Measurements from ENCODE around the gene TASOR.

Gene TASOR

DNA sequence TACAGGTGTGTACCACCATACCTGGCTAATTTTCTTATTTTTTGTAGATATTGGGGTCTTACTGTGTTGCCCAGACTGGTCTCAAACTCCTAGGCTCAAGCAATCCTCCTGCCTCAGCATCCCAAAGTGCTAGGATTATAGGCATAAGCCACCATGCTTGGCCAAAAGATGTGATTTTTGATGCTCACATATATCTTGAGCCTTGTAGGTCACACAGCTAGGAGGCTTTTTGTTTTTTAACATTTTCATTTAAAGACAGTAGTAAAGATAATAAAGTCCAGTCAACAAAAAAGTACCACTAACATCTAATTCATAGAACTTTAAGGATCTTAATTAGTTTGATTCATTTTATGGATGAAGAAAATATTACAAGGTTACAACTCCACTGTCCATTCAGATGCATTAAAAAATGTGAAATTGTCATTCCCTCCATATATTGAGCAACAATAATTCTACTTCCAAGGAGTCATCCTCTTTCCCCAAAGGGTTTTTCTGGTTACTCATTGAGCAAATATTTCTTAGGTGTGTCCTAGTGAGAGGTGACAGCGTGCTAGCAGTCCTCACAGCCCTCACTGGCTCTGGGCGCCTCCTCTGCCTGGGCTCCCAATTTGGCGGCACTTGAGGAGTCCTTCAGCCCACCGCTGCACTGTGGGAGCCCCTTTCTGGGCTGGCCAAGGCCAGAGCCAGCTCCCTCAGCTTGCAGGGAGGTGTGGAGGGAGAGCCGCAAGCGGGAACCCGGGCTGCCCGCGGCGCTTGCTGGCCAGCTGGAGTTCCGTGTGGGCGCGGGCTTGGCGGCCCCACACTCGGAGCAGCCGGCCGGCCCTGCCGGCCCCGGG, 8.3 kb upstream of the TASOR start:
- Histone ChIP-seq H3K27me3 (ENCODE audit: control insufficient read depth in 3 of 3, insufficient read depth in 3 of 3, low read depth in 1 of 3, low read length in 3 of 3) (peaks cover 0 to 3% (median 0%) of the 10 kb centered on the region in 3 experiments), H2BK120ac (ENCODE audit: low read depth, low read length) (no peak overlapping the region), H2AK5ac (ENCODE audit: low read depth, low read length) (no peak overlapping the region), H3K9ac (ENCODE audit: low read depth, low read length, poor library complexity) (no peak overlapping the region), H3K18ac (ENCODE audit: low read length) (no peak overlapping the region), H3K79me1 (ENCODE audit: low read depth, low read length) (no peaks in the 10 kb centered on the region), H3K23ac (ENCODE audit: low read depth, low read length, poor library complexity) (no peak overlapping the region), H3K36me3 (replicated peaks in 1 of 2; ENCODE audit: control insufficient read depth in 2 of 2, insufficient read depth in 2 of 2, low read length in 2 of 2) (no peaks in the 10 kb centered on the region), H3K27ac (replicated peaks; ENCODE audit: low read length) (no peak overlapping the region), H2BK5ac (ENCODE audit: low read length) (no peak overlapping the region), H2AFZ (ENCODE audit: low read length) (no peak overlapping the region), H2BK15ac (ENCODE audit: low read length) (no peak overlapping the region), H3K4me3 (ENCODE audit: low read length in 2 of 2) (no peak overlapping the region), H4K91ac (ENCODE audit: low read depth, low read length, poor library complexity) (no peak overlapping the region), H2BK12ac (ENCODE audit: low read length) (no peak overlapping the region), H3K4me1 (ENCODE audit: control insufficient read depth in 2 of 2, insufficient read depth in 1 of 2, low read depth in 1 of 2, low read length in 2 of 2) (no peaks in the 10 kb centered on the region), H3K4ac (ENCODE audit: low read length) (no peak overlapping the region), H4K8ac (ENCODE audit: low read depth, low read length) (no peak overlapping the region), H3K9me3 (replicated peaks in 1 of 2; ENCODE audit: control insufficient read depth in 2 of 2, insufficient read depth in 1 of 2, low read depth in 1 of 2, low read length in 2 of 2) (no peaks in the 10 kb centered on the region), H3K4me2 (ENCODE audit: insufficient read depth, low read length, poor library complexity, severe bottlenecking) (no peak overlapping the region), H3K14ac (ENCODE audit: low read length) (no peak overlapping the region)
- no CpG with 5 or more reads among the region's 19 CpGs for WGBS, 2 donors (ENCODE audit: extremely low coverage in 2 of 2, insufficient read length in 2 of 2, insufficient replicate concordance in 1 of 2)
- no peak for DNase-seq (ENCODE audit: low spot score)

DNA sequence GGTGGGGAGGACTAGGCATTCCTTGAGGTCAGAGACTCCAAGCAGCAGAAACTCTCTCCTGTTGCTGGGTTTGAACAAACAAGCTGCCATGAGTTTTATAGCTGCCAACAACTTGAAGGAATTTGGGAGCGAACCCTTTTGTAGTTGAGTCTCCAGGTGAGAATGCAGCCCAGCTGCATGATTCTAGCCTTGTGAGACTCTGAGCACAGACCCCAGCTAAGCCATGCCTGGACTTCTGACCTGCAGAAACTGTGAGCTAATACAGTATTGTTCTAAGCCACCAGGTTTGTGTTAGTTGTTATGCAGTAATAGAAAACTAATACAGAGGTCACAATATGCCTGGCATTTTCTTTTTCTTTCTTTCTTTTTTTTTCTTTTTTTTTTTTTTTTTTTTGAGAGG, 6.2 kb upstream of the TASOR start:
- Histone ChIP-seq H3K4me3 (ENCODE audit: low read length in 2 of 2) (no peak overlapping the region), H4K91ac (ENCODE audit: low read depth, low read length, poor library complexity) (no peak overlapping the region), H2BK5ac (ENCODE audit: low read length) (no peak overlapping the region), H3K18ac (ENCODE audit: low read length) (no peak overlapping the region), H3K9me3 (replicated peaks in 1 of 2; ENCODE audit: control insufficient read depth in 2 of 2, insufficient read depth in 1 of 2, low read depth in 1 of 2, low read length in 2 of 2) (peaks cover under 1 to 4% of the 10 kb centered on the region in 2 donors), H2AFZ (ENCODE audit: low read length) (no peak overlapping the region), H3K36me3 (replicated peaks in 1 of 2; ENCODE audit: control insufficient read depth in 2 of 2, insufficient read depth in 2 of 2, low read length in 2 of 2) (no peaks in the 10 kb centered on the region), H3K79me1 (ENCODE audit: low read depth, low read length) (no peaks in the 10 kb centered on the region), H3K27me3 (ENCODE audit: control insufficient read depth in 3 of 3, insufficient read depth in 3 of 3, low read depth in 1 of 3, low read length in 3 of 3) (no peaks in the 10 kb centered on the region), H3K14ac (ENCODE audit: low read length) (no peak overlapping the region), H2AK5ac (ENCODE audit: low read depth, low read length) (no peak overlapping the region), H3K27ac (replicated peaks; ENCODE audit: low read length) (no peak overlapping the region), H3K4me1 (ENCODE audit: control insufficient read depth in 2 of 2, insufficient read depth in 1 of 2, low read depth in 1 of 2, low read length in 2 of 2) (no peaks in the 10 kb centered on the region), H3K9ac (ENCODE audit: low read depth, low read length, poor library complexity) (no peak overlapping the region), H3K23ac (ENCODE audit: low read depth, low read length, poor library complexity) (no peak overlapping the region), H3K4me2 (ENCODE audit: insufficient read depth, low read length, poor library complexity, severe bottlenecking) (no peak overlapping the region), H4K8ac (ENCODE audit: low read depth, low read length) (no peak overlapping the region), H2BK120ac (ENCODE audit: low read depth, low read length) (no peak overlapping the region), H2BK12ac (ENCODE audit: low read length) (no peak overlapping the region), H2BK15ac (ENCODE audit: low read length) (no peak overlapping the region), H3K4ac (ENCODE audit: low read length) (no peak overlapping the region)
- DNase-seq (ENCODE audit: low spot score), result no peak
- no CpG with 5 or more reads among the region's 1 CpG for WGBS, 2 donors (ENCODE audit: extremely low coverage in 2 of 2, insufficient read length in 2 of 2, insufficient replicate concordance in 1 of 2)

DNA sequence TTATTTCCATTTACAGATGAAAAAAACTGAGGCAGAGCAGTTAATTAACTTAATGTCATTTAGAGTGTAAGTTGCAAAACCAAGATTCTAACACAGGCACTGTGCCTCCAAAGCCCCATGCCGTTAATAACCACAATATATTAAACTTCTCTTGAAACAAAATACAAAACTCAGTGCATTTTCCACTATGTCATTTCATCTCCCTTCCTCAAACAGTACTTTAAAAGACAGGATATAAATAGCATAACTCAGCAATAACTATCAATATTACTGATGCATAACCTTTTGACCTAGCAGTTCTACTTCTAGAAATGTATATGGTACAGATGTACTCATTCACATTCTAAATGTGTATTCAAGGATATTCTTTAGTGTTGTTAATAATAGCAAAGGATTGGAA, 5.1 kb upstream of the TASOR start:
- peaks cover 8 to 13% of the 10 kb centered on the region in 2 donors for H3K9me3 ChIP-seq (replicated peaks in 1 of 2; ENCODE audit: control insufficient read depth in 2 of 2, insufficient read depth in 1 of 2, low read depth in 1 of 2, low read length in 2 of 2)
- no peaks in the 10 kb centered on the region for H3K4me1 ChIP-seq (ENCODE audit: control insufficient read depth in 2 of 2, insufficient read depth in 1 of 2, low read depth in 1 of 2, low read length in 2 of 2)
- H4K8ac ChIP-seq (ENCODE audit: low read depth, low read length), result no peak overlapping the region
- H3K9ac ChIP-seq (ENCODE audit: low read depth, low read length, poor library complexity), result no peak overlapping the region
- no peak overlapping the region for H3K23ac ChIP-seq (ENCODE audit: low read depth, low read length, poor library complexity)
- no peak overlapping the region for H3K4me2 ChIP-seq (ENCODE audit: insufficient read depth, low read length, poor library complexity, severe bottlenecking)
- no peak overlapping the region for H2BK12ac ChIP-seq (ENCODE audit: low read length)
- H3K36me3 ChIP-seq (replicated peaks in 1 of 2; ENCODE audit: control insufficient read depth in 2 of 2, insufficient read depth in 2 of 2, low read length in 2 of 2), result no peaks in the 10 kb centered on the region
- no peaks in the 10 kb centered on the region for H3K27me3 ChIP-seq (ENCODE audit: control insufficient read depth in 3 of 3, insufficient read depth in 3 of 3, low read depth in 1 of 3, low read length in 3 of 3)
- H2AFZ ChIP-seq (ENCODE audit: low read length), result no peak overlapping the region
- no peak overlapping the region for H2BK15ac ChIP-seq (ENCODE audit: low read length)
- no peak overlapping the region for H4K91ac ChIP-seq (ENCODE audit: low read depth, low read length, poor library complexity)
- DNase-seq (ENCODE audit: low spot score), result no peak
- H3K14ac ChIP-seq (ENCODE audit: low read length), result no peak overlapping the region
- no peak overlapping the region for H2AK5ac ChIP-seq (ENCODE audit: low read depth, low read length)
- no peak overlapping the region for H3K18ac ChIP-seq (ENCODE audit: low read length)
- H2BK120ac ChIP-seq (ENCODE audit: low read depth, low read length), result no peak overlapping the region
- H3K27ac ChIP-seq (replicated peaks; ENCODE audit: low read length), result no peak overlapping the region
- WGBS, 2 donors (ENCODE audit: extremely low coverage in 2 of 2, insufficient read length in 2 of 2, insufficient replicate concordance in 1 of 2), result no CpG with 5 or more reads among the region's 1 CpG
- no peaks in the 10 kb centered on the region for H3K79me1 ChIP-seq (ENCODE audit: low read depth, low read length)
- H3K4me3 ChIP-seq (ENCODE audit: low read length in 2 of 2), result no peak overlapping the region
- H3K4ac ChIP-seq (ENCODE audit: low read length), result no peak overlapping the region
- H2BK5ac ChIP-seq (ENCODE audit: low read length), result no peak overlapping the region

DNA sequence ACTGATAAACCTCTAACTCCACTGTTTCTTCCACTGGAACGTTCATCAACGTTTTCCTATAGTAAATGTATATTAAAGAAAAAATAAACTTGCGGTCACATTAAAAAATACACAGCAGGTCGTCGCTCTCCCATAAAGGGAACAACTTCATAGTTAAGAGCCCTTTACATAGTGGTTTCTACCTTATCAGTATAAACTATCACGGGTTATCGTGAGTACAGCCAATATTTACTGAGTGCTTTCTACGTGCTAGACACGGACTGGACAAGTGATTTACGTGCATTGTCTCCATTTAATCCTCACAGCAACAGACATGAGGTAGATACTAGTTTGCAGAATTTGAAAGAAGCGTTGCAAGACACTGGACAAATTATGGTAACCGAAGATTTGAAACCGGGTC, 964 bp upstream of the TASOR start:
- no peak overlapping the region for H3K14ac ChIP-seq (ENCODE audit: low read length)
- H3K27me3 ChIP-seq (ENCODE audit: control insufficient read depth in 3 of 3, insufficient read depth in 3 of 3, low read depth in 1 of 3, low read length in 3 of 3), result no peaks in the 10 kb centered on the region
- no peak overlapping the region for H2BK120ac ChIP-seq (ENCODE audit: low read depth, low read length)
- DNase-seq (ENCODE audit: low spot score), result no peak
- H2BK5ac ChIP-seq (ENCODE audit: low read length), result no peak overlapping the region
- H4K91ac ChIP-seq (ENCODE audit: low read depth, low read length, poor library complexity), result no peak overlapping the region
- no peak overlapping the region for H2BK15ac ChIP-seq (ENCODE audit: low read length)
- H3K79me1 ChIP-seq (ENCODE audit: low read depth, low read length), result no peaks in the 10 kb centered on the region
- H3K27ac ChIP-seq (replicated peaks; ENCODE audit: low read length), result no peak overlapping the region
- H2AK5ac ChIP-seq (ENCODE audit: low read depth, low read length), result no peak overlapping the region
- H3K4me1 ChIP-seq (ENCODE audit: control insufficient read depth in 2 of 2, insufficient read depth in 1 of 2, low read depth in 1 of 2, low read length in 2 of 2), result peaks cover 0 to 2% of the 10 kb centered on the region in 2 donors
- no peak overlapping the region for H4K8ac ChIP-seq (ENCODE audit: low read depth, low read length)
- H3K4ac ChIP-seq (ENCODE audit: low read length), result no peak overlapping the region
- peaks cover 0 to 20% of the 10 kb centered on the region in 2 donors for H3K36me3 ChIP-seq (replicated peaks in 1 of 2; ENCODE audit: control insufficient read depth in 2 of 2, insufficient read depth in 2 of 2, low read length in 2 of 2)
- WGBS, 2 donors (ENCODE audit: extremely low coverage in 2 of 2, insufficient read length in 2 of 2, insufficient replicate concordance in 1 of 2), result no CpG with 5 or more reads among the region's 13 CpGs
- no peak overlapping the region for H3K23ac ChIP-seq (ENCODE audit: low read depth, low read length, poor library complexity)
- no peak overlapping the region for H2BK12ac ChIP-seq (ENCODE audit: low read length)
- H2AFZ ChIP-seq (ENCODE audit: low read length), result no peak overlapping the region
- H3K9me3 ChIP-seq (replicated peaks in 1 of 2; ENCODE audit: control insufficient read depth in 2 of 2, insufficient read depth in 1 of 2, low read depth in 1 of 2, low read length in 2 of 2), result peaks cover 8 to 37% of the 10 kb centered on the region in 2 donors
- H3K4me3 ChIP-seq (ENCODE audit: low read length in 2 of 2), result no peak overlapping the region
- H3K4me2 ChIP-seq (ENCODE audit: insufficient read depth, low read length, poor library complexity, severe bottlenecking), result no peak overlapping the region
- H3K9ac ChIP-seq (ENCODE audit: low read depth, low read length, poor library complexity), result no peak overlapping the region
- no peak overlapping the region for H3K18ac ChIP-seq (ENCODE audit: low read length)
